K562 (cell line): ENCODE results near the gene GLP2R. TPM values are rescaled to one million over a fixed set of nuclear protein-coding genes. Genes with fewer than 3 reads are reported as not detected.

ENCODE experiments used
- ARID3A ChIP-seq: IDR thresholded peaks from 2 replicates; pipeline ENCODE4 v1.6.1; 2012; ENCODE audit warnings: low read depth, low read length, improper control_type of control experiment, borderline replicate concordance
- E2F6 ChIP-seq, 2 experiments: IDR thresholded peaks; 2 replicates each; pipeline ENCODE4 v1.6.1; 2011; ENCODE audit warnings: borderline replicate concordance in 1 of 2, control low read depth in 1 of 2, low read depth in 1 of 2, low read length in 1 of 2, mild to moderate bottlenecking in 1 of 2, mixed read lengths in 1 of 2, moderate library complexity in 1 of 2; ENCODE audit not compliant: insufficient read depth in 1 of 2, insufficient read length in 1 of 2, poor library complexity in 1 of 2, severe bottlenecking in 1 of 2; ENCODE audit errors: extremely low read depth in 1 of 2
- HDAC6 ChIP-seq: IDR thresholded peaks from 2 replicates; pipeline ENCODE4 v1.6.1; 2012; ENCODE audit warnings: low read depth, mild to moderate bottlenecking, control low read depth, inconsistent platforms, low read length, moderate library complexity
- SMAD4 ChIP-seq: fragments of 250-450 bp; sonication (Bioruptor Pico); conservative IDR thresholded peaks from 2 replicates; pipeline ENCODE4 v1.8.0; 2021; ENCODE audit warnings: inconsistent platforms, mild to moderate bottlenecking, moderate library complexity
- TAL1 ChIP-seq: fragments of 450-650 bp; IDR thresholded peaks from 2 replicates; pipeline ENCODE4 v1.6.1; 2016; ENCODE audit warnings: mild to moderate bottlenecking
- polyA plus RNA-seq, 8 experiments: library from polyadenylated mRNA; depleted of rRNA in 4 of 8; stranded (reverse) in 5 of 8; unstranded in 3 of 8; fragments of >200 nt; fragmentation: Nextera tagmentation in 2 of 8; fragmentation: Illumina TruSeq in 1 of 8; extraction: Ambion mirVana in 2 of 8; extraction: Trizol in 1 of 8; gene quantifications; 2 replicates each; pipeline versions ENCODE4 v1.2.1 to v1.2.3, GENCODE V29; 2011 to 2014; ENCODE audit warnings: inconsistent platforms in 1 of 8, missing spikeins in 1 of 8
- total RNA-seq, 7 experiments: library from RNA; depleted of rRNA in 6 of 7; stranded (reverse); fragments of >200 nt in 6 of 7; fragmentation: Illumina TruSeq in 2 of 7; extraction: Trizol in 2 of 7; gene quantifications; 2 replicates each; pipeline versions ENCODE4 v1.2.1 to v1.2.3, GENCODE V29; 2011 to 2021; ENCODE audit warnings: low replicate concordance in 1 of 7
- TF ChIP-seq, protein P1 (sequence below): fragments of 450-650 bp; IDR thresholded peaks from 2 replicates; pipeline ENCODE4 v1.6.1; 2016; ENCODE audit warnings: missing biosample characterization, missing genetic modification characterization

The GLP2R gene
- total and polyA plus RNA-seq, 9 of the 15 experiments (the other 6 are each of a cell fraction or from before 2014, with no cell fraction given): not detected

- no peak for TF ChIP-seq ARID3A
- TF ChIP-seq, protein P1, sequence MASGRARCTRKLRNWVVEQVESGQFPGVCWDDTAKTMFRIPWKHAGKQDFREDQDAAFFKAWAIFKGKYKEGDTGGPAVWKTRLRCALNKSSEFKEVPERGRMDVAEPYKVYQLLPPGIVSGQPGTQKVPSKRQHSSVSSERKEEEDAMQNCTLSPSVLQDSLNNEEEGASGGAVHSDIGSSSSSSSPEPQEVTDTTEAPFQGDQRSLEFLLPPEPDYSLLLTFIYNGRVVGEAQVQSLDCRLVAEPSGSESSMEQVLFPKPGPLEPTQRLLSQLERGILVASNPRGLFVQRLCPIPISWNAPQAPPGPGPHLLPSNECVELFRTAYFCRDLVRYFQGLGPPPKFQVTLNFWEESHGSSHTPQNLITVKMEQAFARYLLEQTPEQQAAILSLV (tag): no peak
- no peak for TF ChIP-seq SMAD4
- no peak for TF ChIP-seq E2F6 (IDR thresholded peaks at IDR 0.05; ENCODE audit: borderline replicate concordance in 1 of 2, extremely low read depth in 1 of 2, insufficient read depth in 1 of 2, insufficient read length in 1 of 2, low read depth in 1 of 2, low read length in 1 of 2, poor library complexity in 1 of 2, severe bottlenecking in 1 of 2)
- TF ChIP-seq HDAC6: no peak
- TF ChIP-seq TAL1: no peak
- TF ChIP-seq, all 486 proteins: peak for 0
These were observed 111.6 kb downstream of the GLP2R start (continued) for GRCh38 chr17:9937241-9937761.
